ENCODE data around the gene TTC22.

Gene TTC22

DNA sequence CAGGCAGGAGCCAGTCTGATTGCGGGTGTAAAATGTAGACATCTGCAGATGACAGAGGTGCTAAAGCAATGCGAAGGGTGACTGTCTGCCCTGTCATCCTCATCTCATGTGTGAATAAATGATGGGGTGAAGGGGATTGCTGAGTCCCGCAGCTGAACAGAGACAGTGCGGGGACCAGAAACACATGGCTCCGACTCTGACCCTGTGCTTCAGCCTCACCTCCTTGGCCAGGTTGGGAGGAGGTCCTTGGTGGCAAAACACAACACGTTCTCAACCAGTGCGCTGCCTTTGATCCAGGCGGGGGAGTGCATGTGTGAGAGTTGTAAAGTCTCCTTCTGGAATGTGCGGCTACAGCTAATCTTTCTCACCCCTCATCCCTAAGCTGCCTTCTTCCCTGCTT, 32.0 kb upstream of the TTC22 start:
- no peak for DNase-seq

DNA sequence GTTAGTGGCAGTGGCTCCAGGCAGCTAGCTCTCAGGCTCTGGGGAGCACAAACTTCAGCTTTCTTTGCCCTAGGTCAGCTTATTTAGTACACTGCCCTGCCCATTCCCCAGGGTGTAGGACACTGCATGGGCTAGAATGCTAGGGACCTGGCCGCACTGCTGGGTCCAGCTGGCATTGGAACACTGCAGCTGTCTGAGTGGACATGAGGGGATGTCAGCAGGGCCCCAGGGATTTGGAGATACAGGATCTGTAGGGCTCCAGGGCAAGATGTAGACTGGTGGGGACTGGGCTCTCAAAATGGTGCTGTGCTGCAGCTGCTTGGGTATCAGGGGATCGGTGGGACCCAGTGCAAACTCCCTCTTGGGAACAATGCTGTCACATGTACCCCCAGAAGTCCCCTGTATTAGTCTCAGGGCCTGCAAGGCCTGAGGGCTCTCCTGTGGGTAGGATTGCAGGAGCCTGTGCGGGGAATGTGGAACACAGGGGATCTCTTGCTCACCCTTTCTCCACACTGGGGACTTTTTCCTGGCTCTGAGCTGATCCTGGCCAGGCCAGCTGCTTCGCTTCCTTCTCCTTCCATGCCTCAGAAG, 25.2 kb upstream of the TTC22 start:
- DNase-seq = no peak

DNA sequence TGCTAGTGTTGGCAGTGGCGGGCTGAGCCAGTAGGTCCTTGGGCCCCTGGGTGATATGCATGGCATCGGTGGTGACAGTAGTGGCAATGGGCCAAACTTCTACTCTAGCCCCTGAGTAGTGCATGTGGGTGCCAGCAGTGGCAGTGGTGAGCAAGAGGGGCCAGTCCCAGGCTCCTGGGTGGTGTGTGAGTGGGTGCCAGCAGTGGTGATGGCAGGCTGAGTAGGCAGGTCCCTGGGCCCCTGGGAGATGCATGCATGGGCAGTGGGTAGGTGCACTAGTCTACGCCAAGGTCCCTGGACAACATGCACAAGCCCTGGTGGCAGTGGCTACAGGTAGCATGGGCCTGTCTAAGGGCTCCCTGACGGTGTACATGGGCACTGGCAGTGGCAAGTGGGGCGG, 24.6 kb upstream of the TTC22 start:
- no peak for DNase-seq

DNA sequence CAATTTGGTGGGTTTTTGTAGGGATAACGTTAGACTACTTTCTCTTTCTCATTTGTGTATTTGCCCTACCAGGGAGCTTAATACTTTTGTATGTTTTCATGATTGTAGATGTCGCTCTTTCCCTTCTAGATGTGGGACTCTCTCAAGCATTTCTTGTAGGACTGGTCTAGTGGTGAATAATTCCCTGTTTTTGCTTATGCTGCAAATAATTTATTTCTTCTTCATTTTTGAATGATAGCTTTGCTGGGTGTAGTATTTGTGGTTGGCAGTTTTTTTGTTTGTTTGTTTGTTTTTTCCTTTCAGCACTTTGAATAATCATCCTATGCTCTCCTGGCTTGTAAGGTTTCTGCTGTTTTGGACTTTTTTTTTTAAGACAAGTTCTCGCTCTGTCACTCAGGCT, 22.5 kb upstream of the TTC22 start:
- DNase-seq = no peak

DNA sequence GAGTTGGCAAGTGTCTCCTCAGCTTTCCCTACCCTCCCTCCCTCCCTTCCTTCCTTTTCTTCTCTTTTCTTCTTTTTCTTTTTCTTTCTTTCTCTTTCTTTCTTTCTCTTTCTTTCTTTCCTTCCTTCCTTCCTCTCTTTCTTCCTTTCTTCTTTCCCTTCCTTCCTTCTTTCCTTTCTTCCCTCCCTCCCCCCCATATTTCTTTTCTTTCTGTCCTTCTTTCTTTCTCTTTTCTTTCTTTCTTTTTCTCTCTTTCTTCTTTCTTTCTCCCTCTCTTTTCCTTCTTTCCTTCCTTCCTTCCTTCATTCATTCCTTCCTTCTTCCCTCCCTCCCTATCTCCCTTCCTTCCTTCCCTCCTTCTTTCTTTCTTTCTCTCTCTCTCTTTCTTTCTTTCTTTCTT, 18.6 kb upstream of the TTC22 start:
- DNase-seq = no peak

DNA sequence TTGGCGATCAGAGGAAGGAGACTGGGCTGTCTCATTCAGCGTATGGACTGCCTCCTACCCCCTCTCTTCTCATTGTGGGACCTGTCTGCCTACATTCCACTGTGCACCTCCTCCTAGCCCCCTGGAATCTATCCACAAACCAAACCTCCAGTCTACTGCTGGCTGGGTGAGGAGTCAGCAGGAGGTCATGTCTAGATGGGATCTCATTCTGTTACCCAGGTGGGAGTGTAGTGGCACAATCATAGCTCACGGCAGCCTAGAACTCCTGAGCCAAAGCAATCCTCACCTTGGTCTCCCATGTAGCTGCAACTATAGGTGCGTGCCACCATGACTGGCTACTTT, 18.0 kb upstream of the TTC22 start:
- no peak for DNase-seq

DNA sequence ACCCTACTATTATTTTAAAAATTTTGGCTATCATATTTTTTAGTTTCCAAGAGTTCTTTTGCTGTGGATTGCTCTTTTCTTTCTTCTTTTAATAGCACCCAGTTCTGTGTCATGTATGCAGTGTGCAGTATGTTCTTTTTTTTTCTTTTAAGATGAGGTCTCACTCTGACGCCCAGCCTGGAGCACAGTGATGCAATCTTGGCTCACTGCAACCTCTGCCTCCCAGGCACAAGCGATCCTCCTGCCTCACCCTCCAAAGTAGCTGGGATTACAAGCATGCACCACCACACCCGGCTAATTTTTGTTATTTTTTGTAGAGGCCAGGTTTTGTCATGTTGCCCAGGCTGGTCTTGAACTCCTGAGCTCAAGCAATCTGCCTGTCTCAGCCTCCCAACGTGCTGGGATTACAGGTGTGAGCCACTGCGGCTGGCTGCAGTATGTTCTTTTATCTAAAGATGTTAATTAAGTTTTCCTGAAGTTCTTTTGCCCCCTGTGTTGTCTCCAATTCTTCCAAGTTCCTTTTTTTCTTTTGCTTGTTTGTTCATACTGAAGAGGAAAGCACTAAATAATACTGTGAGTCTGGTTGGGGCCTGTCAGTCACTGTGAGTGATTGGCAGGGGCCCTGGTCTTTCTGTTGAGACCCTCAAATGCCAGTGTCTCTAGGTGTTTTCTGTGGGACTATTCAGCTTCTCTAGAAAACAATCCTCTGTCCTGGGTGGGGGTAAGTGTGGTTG, 17.5 kb upstream of the TTC22 start:
- no peak for DNase-seq

DNA sequence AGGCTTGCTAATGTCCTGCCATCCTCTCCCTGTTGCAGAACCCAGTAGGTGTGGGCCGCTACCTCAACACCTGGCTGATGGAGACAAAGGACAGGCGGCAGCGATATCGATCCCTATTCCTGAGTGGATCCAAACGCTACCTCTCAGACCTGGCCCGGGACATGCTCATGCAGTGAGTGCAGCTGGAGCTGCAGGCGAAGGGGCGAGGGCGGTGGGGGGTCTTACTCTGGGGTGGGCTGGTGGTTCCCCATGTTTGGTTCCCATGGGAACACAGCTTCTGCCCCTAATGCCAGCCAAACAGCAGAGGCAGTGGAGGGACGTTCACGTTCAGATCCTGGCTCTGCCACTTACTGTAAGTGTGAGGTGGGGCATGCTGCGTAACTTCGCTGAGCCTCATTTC, 15.8 kb upstream of the TTC22 start:
- no peak for DNase-seq

DNA sequence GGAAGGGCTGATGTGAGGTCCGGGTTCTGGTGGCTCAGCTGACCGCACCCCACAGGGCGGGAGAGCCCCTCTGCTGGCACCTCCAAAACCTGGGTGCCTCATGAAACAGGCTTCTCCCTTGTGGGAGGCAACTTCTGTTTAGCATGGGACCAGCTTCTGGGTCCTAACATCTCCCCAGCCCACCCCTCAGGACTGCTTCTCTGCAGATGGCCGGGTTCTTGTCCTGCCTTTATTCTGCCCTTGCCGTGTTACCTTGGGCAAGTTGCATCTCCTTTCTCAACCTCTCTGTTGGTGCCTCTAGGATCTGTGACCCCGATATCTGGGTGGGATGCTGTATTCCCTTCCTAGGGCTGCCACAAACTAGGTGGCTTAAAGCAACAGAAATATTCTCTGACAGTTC, 15.0 kb upstream of the TTC22 start:
- no peak for DNase-seq

DNA sequence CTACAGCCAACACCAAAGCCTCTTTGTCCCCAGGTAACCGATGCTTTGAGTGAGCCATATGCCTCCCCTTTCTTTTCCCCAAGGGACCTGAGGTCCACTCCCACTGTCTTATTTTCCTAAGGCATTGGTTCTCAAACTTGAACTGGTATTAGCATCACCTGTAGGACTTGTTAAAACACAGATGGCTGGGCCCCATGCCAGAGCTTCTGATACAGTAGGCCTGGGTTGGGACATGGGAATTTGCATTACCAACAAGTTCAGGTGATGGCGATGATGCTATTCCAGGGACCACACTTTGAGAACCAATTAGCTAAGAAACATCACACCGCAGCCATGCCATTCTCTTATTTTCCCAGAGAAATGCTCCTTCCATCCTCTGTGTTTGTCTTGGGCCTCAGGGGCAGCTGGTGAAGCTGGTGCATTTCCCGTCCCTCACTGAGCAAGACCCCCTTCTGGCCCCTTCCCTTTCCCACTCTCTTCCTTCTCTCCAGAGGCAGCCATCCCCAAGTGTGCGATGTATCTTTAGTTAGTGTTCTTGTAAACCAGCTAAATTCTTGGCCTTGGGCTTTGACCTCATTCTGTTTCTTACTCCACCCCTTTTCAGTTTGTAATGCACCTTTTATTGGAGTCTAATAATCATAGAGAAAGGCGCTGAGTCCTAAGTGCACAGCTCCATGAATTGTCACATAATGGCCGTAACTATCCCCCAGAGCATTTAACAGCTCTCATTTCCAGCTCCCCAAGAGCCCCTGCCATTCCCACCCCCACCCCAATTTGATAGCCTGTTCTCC, 14.2 kb upstream of the TTC22 start:
- DNase-seq = no peak

DNA sequence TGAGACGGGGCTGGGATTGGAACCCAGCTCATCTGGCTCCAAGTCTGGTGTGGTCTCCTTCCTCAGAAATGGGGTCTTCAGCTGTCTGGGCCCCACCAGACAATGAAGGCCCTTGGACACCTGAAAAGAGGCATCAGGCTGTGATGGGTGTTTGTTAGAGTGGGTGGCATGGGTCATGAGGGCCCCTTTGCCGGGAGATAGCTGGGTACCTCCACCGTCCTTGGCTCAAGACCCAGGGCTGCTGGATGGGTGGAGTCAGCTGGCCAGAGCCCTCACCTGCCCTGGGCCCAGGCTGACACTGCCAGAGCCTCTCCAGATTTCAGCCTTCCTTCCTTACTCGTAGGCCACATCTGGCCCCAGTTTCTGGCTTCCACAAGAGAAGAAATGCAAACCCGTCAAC, 13.4 kb upstream of the TTC22 start:
- DNase-seq = no peak

DNA sequence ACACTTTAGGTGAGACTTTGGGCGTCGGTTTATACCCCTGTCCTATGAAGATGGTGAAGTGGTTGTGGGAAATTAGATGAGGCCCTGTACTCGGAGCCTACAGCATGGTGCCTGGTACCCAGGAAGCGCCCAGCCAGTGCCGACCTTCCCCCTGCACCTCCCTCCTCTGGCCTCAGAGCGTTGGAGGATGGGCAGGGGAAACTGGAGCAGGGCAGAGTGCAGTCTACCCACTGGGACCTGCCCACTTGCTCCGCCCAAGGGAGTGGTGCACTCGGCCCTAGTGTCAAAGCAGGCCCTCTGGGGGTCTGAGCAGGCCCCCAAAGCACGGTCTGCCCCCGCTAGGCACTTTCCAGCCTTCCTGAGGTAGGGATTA, 13.0 kb upstream of the TTC22 start:
- DNase-seq = no peak

DNA sequence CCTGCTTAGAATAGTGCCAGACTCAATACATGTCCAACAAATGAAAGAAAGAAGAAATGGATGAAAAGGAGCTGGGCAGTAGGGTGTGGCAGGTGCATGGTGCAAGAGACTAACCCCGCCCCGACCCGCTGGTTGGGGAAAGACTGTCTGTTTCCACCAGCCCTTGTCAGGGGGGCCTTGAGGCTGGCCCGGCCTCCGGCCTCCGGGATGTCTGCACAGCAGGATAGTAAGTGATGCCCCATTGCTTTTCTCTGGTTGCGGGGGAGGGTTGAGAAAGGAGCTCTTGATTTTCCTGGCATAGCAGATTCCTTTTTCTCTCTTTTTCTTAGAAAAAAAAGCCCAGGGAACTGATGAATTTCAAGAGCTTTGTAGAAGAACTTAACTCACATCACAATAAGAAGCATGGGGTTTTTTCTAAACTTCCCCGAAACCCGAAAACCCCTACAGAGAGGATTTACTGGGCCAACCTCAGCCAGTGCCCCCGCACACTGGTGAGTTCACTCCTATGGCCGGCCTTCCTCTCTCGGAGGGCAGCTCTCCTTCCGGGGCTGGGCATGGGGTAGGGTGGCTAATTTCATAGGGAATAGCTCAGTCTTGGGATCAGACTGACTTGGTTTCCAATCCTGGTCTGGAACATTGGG, 12.5 kb upstream of the TTC22 start:
- DNase-seq = no peak

DNA sequence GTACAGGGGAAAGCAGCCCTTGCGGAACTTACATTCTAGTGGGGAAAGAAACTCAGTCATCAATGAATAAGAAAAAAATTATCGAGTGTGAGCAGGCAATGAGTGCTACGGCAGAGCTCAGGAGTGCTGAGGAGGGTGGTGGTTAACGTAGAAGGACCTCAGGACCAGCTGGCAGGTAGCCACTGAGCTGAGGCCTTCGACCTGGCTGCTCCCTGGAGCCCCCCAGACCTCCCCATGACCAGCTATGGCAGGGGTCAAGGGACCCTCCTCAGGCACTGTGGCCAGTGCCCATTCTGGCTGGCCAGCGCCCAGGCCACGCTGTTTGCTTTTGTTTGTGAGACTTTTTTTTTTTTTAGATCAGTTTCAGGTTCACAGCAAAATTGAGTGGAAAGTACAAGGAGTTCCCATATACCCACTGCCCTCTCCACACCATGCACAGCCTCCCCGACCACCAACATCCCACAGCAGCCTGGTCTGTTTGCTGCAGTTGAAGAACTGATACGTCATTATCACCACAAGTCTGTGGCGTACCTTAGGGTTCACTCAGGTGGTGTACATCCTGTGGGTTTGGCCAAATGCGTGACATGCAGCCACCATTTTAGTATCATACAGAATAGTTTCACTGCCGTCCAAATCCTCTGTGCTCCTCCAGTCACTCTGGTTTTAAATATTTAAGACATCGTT, 11.8 kb upstream of the TTC22 start:
- DNase-seq = no peak

DNA sequence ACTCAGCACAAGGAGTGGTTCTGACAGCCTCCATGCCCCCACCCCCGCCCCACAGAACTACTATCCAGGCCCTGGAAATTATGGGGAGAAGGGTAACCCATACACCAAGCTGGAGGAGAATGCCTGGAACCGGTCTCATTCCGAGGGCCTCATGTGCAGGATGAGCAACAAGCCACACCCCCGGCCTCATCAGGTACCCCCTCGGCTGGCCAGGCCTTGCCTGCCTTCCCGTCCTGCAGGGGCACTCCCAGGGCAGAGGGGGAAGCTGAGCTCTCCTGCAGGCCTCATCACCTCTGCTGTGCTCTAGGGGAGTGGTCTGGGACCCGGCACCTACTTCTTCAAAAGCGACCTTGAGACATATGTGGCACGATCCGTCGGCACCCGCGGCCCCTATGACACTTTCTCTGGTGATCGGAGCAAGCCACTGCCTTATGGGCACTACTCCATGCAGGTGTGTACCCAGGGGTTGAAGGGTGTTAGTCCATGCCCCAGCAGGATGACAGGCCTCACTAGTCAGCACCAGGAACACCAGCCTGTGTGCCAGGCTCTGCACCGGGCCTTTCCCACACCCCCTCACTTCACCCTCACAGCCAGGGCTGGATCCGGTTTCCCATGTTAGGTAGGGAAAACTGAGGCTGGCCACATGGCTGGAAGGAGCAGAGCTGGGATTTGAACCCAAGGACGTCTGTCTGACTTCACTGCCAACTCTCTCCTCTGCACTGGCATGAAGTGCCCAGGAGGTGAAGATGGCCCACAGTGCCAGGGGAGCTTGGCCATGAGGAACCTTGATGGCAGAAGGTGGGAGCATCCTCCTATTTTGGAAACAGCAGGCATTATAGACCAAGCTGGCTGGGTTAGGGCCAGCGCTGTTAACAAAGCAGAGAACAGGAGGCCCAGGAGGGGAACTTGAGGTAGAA, 10.9 kb upstream of the TTC22 start:
- no peak for DNase-seq

DNA sequence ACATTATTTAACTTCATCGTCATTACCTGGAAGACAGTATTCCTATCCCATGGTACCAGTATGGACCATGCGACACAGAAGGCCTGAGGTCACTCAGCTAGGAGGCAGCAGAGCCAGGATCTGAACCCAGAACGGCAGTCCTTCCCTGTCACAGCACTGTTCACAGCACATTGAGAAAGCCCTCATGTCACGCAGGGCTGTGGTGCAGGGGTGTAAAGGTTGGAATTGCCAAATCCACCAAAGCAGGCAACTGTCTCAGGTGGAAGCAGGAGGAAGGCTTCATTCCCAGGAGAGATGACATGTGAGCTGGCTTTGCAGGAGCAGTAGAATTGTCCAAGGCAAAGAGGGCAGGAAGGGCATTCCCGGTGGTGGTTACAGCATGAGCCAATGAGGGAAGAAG, 9.9 kb upstream of the TTC22 start:
- no peak for DNase-seq

DNA sequence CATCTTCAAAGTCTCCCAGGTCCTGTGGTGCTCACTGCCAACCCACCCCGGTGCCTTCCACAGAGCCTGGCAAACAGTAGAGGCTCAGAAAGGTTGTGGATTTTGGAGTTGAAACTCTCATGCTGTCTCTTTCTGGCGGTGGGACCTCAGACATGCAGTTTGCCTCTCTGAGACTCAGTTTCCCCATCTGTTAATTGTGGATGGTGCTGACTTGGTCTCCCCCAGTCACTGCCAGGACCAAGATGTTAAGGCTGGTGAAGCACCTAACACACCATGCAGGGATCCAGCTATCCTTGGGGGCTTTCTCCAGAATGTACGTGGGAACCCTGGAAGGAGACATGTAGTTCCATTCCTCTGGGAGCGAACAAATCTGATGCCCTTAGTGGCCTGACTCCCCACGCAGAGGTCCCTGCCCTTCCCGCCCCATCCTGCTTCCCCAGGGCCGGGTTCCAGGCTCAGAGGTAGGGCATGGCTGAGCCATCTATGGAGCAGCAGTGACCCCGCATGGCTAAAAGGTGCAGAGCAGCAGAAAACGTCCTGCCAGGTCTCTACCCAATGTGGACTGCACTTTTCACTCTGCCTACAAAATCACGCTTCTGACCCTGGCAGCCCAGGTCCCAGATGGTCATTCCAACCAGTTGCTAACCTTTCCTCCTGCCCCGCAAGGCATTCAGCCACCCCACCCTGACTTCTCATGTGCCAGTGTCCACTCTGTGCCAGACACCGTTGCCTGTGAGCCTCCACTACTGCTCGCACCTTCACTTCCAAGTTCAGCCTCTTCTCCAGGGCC, 9.2 kb upstream of the TTC22 start:
- DNase-seq = peak; percentile 55 to 58

DNA sequence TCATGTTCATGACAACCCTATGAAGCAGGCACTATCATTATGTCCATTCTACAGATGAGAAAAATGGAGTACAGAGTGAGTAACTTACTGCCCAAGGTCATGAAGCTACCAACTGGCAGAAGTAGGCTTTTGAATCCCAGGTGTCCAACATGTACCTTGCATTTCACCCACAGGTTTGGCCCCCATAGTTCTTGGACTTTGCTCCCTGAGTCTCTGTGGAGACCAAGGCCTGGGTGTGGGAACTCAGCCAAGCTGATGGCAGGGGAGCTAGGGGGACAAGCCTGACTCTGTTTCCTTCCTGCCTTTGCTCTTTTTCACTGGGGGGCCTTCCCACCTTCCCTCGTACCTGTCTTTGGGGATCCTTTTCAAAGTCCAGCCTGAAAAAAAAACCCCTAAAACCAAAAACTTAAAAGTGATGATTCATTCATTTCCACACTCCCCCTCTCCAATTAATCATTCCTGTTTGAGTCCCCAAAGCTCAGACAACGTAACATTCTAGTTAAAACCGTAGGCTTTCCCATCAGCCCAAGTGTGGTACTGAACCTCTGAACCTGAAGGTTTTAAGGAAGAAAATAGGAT, 8.5 kb upstream of the TTC22 start:
- no peak for DNase-seq

DNA sequence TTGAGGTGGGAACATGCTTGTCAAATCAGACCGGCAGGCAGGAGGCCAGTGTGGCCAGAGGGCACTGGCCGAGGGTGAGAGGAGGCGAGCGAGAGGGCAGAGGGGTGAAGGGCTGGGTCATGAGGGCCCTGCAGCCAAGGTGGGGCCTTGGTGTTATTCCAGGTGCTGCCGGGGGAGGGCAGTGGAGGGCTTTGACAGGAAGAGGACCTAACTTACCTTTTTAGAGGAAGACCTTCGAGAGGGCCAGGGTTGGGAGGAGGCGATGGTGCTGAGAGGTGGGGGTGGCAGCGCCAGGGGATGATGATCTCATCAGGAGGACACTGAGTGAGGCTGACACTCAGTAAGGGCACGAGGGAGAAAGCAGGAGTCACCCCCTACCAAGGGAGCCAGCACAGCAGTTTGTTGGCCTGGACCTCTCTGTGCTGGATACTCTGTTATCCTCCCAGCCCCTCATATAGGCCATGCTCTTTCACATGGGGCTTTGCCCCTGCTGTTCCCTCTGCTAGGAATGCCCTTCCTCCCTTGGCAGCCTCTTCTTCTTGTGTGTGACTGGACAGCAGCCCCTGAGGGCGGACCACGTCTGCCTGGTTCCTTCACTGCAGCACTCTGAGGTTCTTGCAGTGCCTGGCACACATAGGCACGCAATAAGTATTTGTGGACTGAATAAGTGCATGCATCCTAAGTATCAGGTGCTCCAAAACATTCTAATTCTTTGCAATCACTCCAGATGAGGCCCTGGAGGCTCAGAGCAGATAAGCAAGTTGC, 7.5 kb upstream of the TTC22 start:
- DNase-seq = no peak

DNA sequence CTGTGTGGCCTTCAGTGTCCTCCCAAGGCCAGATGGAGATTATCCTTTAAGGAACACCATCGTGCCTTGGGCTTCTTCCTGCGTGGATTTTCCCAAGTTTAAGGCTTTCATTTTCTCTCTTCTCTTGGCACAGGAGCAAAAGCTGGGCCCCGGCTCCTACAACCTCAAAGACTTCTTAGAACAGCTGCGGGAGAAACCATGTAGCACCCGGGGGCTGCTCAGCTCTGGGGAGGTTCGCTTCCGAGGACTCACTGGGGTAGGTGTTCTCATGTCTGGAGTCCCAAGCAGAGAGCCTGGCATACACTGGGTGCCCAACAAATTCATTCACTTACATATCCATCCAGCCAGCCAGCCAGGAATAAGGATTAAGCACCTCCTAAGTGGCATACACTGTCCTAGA, 6.6 kb upstream of the TTC22 start:
- DNase-seq = no peak

Measured in Kasumi-1 (cell line).